Fibroblast of lung (primary cell): ENCODE results near the gene MBD3L2. TPM values are rescaled to one million over a fixed set of nuclear protein-coding genes. Genes with fewer than 3 reads are reported as not detected.

Experiments used
- DNase-seq, 2 donors: peaks; one replicate each; pipeline versions ENCODE4 v3.0.0 to v3.0.0-alpha.2; 2010; ENCODE audit warnings: low read depth in 2 of 2
- H2AFZ ChIP-seq: 2 replicates; pipeline ENCODE4 v1.5.1; 2012; ENCODE audit warnings: low read length, control low read depth, inconsistent platforms
- H3K27ac ChIP-seq: 2 replicates; pipeline ENCODE4 v1.5.1; 2011; ENCODE audit warnings: low read length, control low read depth; ENCODE audit not compliant: insufficient read depth
- H3K27me3 ChIP-seq: 2 replicates; pipeline ENCODE4 v1.5.1; 2011; ENCODE audit warnings: mild to moderate bottlenecking, low read length; ENCODE audit not compliant: control insufficient read depth, insufficient read depth
- H3K36me3 ChIP-seq: 2 replicates; pipeline ENCODE4 v1.5.1; 2011; ENCODE audit warnings: low read length; ENCODE audit not compliant: control insufficient read depth, insufficient read depth
- H3K4me1 ChIP-seq: 2 replicates; pipeline ENCODE4 v1.5.1; 2011; ENCODE audit warnings: low read length; ENCODE audit not compliant: control insufficient read depth, insufficient read depth; ENCODE audit errors: extremely low read depth
- H3K4me2 ChIP-seq: 2 replicates; pipeline ENCODE4 v1.5.1; 2011; ENCODE audit warnings: low read length, control low read depth; ENCODE audit not compliant: insufficient read depth; ENCODE audit errors: extremely low read depth
- H3K4me3 ChIP-seq, 4 experiments: fragments of 200-600 bp in 1 of 4; sonication (generic) in 1 of 4; replicated peaks in 1 of 4; 2 replicates each; pipeline ENCODE4 v1.5.1; 2011 to 2016; ENCODE audit warnings: low read length in 4 of 4, low read depth in 3 of 4, mild to moderate bottlenecking in 3 of 4, control low read depth in 2 of 4, inconsistent platforms in 1 of 4, mixed read lengths in 1 of 4; ENCODE audit not compliant: insufficient read depth in 1 of 4; ENCODE audit errors: control extremely low read depth in 1 of 4
- H3K79me2 ChIP-seq: 2 replicates; pipeline ENCODE4 v1.5.1; 2012; ENCODE audit warnings: mild to moderate bottlenecking, low read length, inconsistent platforms; ENCODE audit not compliant: control insufficient read depth, insufficient read depth
- H3K9ac ChIP-seq: 2 replicates; pipeline ENCODE4 v1.5.1; 2011; ENCODE audit warnings: mild to moderate bottlenecking, low read length, control low read depth; ENCODE audit not compliant: insufficient read depth
- H3K9me3 ChIP-seq: 2 replicates; pipeline ENCODE4 v1.5.1; 2012; ENCODE audit warnings: low read depth, low read length; ENCODE audit not compliant: control insufficient read depth, insufficient read depth
- H4K20me1 ChIP-seq: 2 replicates; pipeline ENCODE4 v1.5.1; 2011; ENCODE audit warnings: low read length; ENCODE audit not compliant: control insufficient read depth, insufficient read depth; ENCODE audit errors: extremely low read depth
- CTCF ChIP-seq, 2 donors: IDR thresholded peaks in 1 of 2; conservative IDR thresholded peaks in 1 of 2; 1 replicate in 1 of 2; 2 replicates in 1 of 2; pipeline ENCODE4 v1.5.1; 2011 to 2012; ENCODE audit warnings: low read length in 2 of 2, control low read depth in 1 of 2, inconsistent platforms in 1 of 2, low read depth in 1 of 2, mild to moderate bottlenecking in 1 of 2
- EZH2 ChIP-seq: IDR thresholded peaks from 2 replicates; pipeline ENCODE4 v1.5.1; 2012; ENCODE audit warnings: low read length, control low read depth, mild to moderate bottlenecking; ENCODE audit errors: missing control alignments
- polyA plus RNA-seq, 2 donors: library from polyadenylated mRNA; depleted of rRNA in 1 of 2; stranded (reverse) in 1 of 2; unstranded in 1 of 2; fragments of >200 nt; gene quantifications; 2 replicates each; pipeline ENCODE4 v1.2.1, GENCODE V29; 2011 to 2012; ENCODE audit warnings: missing spikeins in 1 of 2
- total RNA-seq: library from RNA; depleted of rRNA; stranded (reverse); fragments of >200 nt; gene quantifications from 2 replicates; pipeline ENCODE4 v1.2.1, GENCODE V29; 2014

MBD3L2 gene
- total and polyA plus RNA-seq, 2 donors (not counting 1 experiment from before 2014, with no cell fraction given) = not detected

GRCh38 chr19:7099597-7099921, 50.4 kb downstream of the MBD3L2 start:
- peak overlapping the region; percentile 72 to 89 (median 78) for H3K4me3 ChIP-seq
- H3K4me1 ChIP-seq = no peaks in the 10 kb centered on the region
- no peaks in the 10 kb centered on the region for H4K20me1 ChIP-seq
- H2AFZ ChIP-seq = peak overlapping the region; percentile 97
- H3K4me2 ChIP-seq = peak overlapping the region; percentile 40
- TF ChIP-seq EZH2 (no peak), CTCF (conservative IDR thresholded peaks at IDR 0.05 in 1 of 2, IDR thresholded peaks at IDR 0.05 in 1 of 2; ENCODE audit: low read depth in 1 of 2, low read length in 2 of 2) (no peak)
- H3K27ac ChIP-seq = peak overlapping the region; percentile 93
- no peaks in the 10 kb centered on the region for H3K9me3 ChIP-seq
- H3K36me3 ChIP-seq = no peaks in the 10 kb centered on the region
- H3K79me2 ChIP-seq = no peaks in the 10 kb centered on the region
- no peaks in the 10 kb centered on the region for H3K27me3 ChIP-seq
- DNase-seq = no peak
- peak overlapping the region; percentile 86 for H3K9ac ChIP-seq

Other genes starting within 250 kb of the MBD3L2 start
- under 0.01 TPM in 1 of 2 replicates, not detected in the other for gene ADGRE1, start 161.7 kb upstream of the MBD3L2 start, total RNA-seq
- not detected in 2 replicates for gene ADGRE1, start 161.7 kb upstream of the MBD3L2 start, polyA plus RNA-seq
- gene MBD3L2B, start 27.9 kb upstream of the MBD3L2 start, total RNA-seq = not detected in 2 replicates
- not detected in 2 replicates for gene MBD3L2B, start 27.9 kb upstream of the MBD3L2 start, polyA plus RNA-seq
- gene MBD3L5, start 18.7 kb upstream of the MBD3L2 start, total RNA-seq = not detected in 2 replicates
- gene MBD3L5, start 18.7 kb upstream of the MBD3L2 start, polyA plus RNA-seq = not detected in 2 replicates
- gene MBD3L4, start 9.1 kb upstream of the MBD3L2 start, total RNA-seq = not detected in 2 replicates
- gene MBD3L4, start 9.1 kb upstream of the MBD3L2 start, polyA plus RNA-seq = not detected in 2 replicates
- not detected in 2 replicates for gene MBD3L3, start 9.4 kb downstream of the MBD3L2 start, total RNA-seq
- not detected in 2 replicates for gene MBD3L3, start 9.4 kb downstream of the MBD3L2 start, polyA plus RNA-seq
- gene ZNF557, start 20.4 kb downstream of the MBD3L2 start, total RNA-seq = 18.3 and 18.5 TPM in 2 replicates
- 2.9 and 3.4 TPM in 2 replicates for gene ZNF557, start 20.4 kb downstream of the MBD3L2 start, polyA plus RNA-seq
- gene INSR, start 245.1 kb downstream of the MBD3L2 start, total RNA-seq = 23.9 and 25.4 TPM in 2 replicates
- gene INSR, start 245.1 kb downstream of the MBD3L2 start, polyA plus RNA-seq = 2.3 and 3.7 TPM in 2 replicates